ENCODE results near the gene GBE1. TPM values are rescaled to one million over a fixed set of nuclear protein-coding genes. Genes with fewer than 3 reads are reported as not detected.

GBE1 gene
- total RNA-seq, 1 donor: 184 TPM

DNA sequence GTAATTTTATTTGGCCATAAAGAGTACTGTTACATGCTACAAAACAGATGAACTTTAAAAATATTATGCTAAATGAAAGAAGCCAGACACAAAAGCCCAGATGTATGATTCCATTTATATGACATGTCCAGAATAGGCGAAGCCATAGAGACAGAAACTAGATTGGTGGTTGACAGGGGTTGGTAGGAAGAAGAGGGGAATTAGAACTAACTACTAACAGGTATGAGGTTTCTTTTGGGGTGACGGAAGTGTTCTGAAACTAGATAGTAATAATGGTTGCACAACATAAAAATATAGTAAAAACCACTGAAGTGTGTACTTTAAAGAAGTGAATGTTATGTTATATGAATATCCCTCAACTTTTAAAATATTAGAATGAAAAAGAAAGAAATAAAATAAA lies 66.1 kb downstream of the GBE1 start:
- no peak for DNase-seq (ENCODE audit: insufficient read length, low spot score, missing footprints)
- H3K27ac ChIP-seq (ENCODE audit: low read depth, low read length): no peak overlapping the region
- H3K79me2 ChIP-seq (ENCODE audit: insufficient read depth, low read length): peaks cover 45% of the 10 kb centered on the region

DNA sequence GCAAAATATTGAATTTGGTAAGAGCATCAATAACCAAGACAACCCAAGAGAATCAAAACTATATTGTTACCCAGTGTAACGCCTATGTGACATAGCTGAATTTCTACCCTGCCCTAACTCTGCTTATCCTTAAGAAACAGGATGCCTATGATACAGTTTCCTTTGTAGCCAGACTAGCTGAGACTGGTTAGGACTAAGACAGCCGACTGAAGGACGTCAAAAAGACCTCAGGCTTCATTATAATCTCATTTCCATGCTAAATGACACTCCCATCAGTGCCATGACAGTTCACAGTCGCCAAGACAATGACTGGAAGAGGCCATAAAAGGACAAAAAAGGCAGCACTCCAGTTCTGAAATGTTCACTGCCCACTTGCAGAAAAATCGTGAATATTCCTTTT lies 66.8 kb downstream of the GBE1 start:
- H4K20me1 ChIP-seq (ENCODE audit: insufficient read depth, low read length): no peaks in the 10 kb centered on the region
- H3K4me3 ChIP-seq (ENCODE audit: insufficient read depth, low read length): no peak overlapping the region
- no peaks in the 10 kb centered on the region for H3K9me3 ChIP-seq (ENCODE audit: low read depth, low read length)
- no peaks in the 10 kb centered on the region for H3K27me3 ChIP-seq (ENCODE audit: insufficient read depth, low read length)
- TF ChIP-seq, protein P1, sequence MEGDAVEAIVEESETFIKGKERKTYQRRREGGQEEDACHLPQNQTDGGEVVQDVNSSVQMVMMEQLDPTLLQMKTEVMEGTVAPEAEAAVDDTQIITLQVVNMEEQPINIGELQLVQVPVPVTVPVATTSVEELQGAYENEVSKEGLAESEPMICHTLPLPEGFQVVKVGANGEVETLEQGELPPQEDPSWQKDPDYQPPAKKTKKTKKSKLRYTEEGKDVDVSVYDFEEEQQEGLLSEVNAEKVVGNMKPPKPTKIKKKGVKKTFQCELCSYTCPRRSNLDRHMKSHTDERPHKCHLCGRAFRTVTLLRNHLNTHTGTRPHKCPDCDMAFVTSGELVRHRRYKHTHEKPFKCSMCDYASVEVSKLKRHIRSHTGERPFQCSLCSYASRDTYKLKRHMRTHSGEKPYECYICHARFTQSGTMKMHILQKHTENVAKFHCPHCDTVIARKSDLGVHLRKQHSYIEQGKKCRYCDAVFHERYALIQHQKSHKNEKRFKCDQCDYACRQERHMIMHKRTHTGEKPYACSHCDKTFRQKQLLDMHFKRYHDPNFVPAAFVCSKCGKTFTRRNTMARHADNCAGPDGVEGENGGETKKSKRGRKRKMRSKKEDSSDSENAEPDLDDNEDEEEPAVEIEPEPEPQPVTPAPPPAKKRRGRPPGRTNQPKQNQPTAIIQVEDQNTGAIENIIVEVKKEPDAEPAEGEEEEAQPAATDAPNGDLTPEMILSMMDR (IDR thresholded peaks at IDR 0.05; ENCODE audit: extremely low read depth, low read depth, low read length): no peak
- peaks cover 12% of the 10 kb centered on the region for H3K4me1 ChIP-seq (ENCODE audit: insufficient read depth, low read length)
- no peak overlapping the region for H3K27ac ChIP-seq (ENCODE audit: low read depth, low read length)
- peaks cover 48% of the 10 kb centered on the region for H3K79me2 ChIP-seq (ENCODE audit: insufficient read depth, low read length)
- peaks cover 4% of the 10 kb centered on the region for H3K36me3 ChIP-seq (ENCODE audit: insufficient read depth, low read length)
- H3K4me2 ChIP-seq (ENCODE audit: insufficient read depth, low read length): no peak overlapping the region
- DNase-seq (ENCODE audit: insufficient read length, low spot score, missing footprints): no peak
- H2AFZ ChIP-seq (ENCODE audit: low read length): no peak overlapping the region

More for the DNA sequence above, 66.1 kb downstream of the GBE1 start:
- Histone ChIP-seq H3K4me2 (ENCODE audit: insufficient read depth, low read length) (no peak overlapping the region), H3K9me3 (ENCODE audit: low read depth, low read length) (no peaks in the 10 kb centered on the region), H4K20me1 (ENCODE audit: insufficient read depth, low read length) (no peaks in the 10 kb centered on the region), H3K4me1 (ENCODE audit: insufficient read depth, low read length) (peaks cover 12% of the 10 kb centered on the region), H2AFZ (ENCODE audit: low read length) (no peak overlapping the region), H3K4me3 (ENCODE audit: insufficient read depth, low read length) (no peak overlapping the region), H3K27me3 (ENCODE audit: insufficient read depth, low read length) (no peaks in the 10 kb centered on the region), H3K36me3 (ENCODE audit: insufficient read depth, low read length) (peaks cover 6% of the 10 kb centered on the region)
- TF ChIP-seq, protein P1 (IDR thresholded peaks at IDR 0.05; ENCODE audit: extremely low read depth, low read depth, low read length): no peak

DNA sequence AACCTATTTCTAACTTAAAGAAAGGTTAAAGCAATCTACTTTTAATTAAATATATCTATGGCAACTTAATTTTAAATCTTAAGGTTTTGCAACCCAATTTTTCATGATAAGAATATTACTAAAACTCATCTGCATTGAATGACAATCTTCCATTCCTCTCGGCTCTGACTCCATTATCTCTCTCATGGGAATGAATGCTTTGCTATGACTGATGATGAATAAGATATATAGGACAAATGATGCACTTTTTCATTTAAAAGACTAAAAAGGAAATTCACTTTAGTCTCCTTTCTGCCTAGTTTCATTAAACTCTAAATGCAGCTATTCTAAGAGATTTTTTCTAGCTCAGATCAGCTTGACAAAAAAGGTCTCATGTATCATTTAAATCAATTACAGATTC lies 68.7 kb downstream of the GBE1 start:
- H3K36me3 ChIP-seq (ENCODE audit: insufficient read depth, low read length): no peaks in the 10 kb centered on the region
- TF ChIP-seq, protein P1 (IDR thresholded peaks at IDR 0.05; ENCODE audit: extremely low read depth, low read depth, low read length): no peak
- no peaks in the 10 kb centered on the region for H4K20me1 ChIP-seq (ENCODE audit: insufficient read depth, low read length)
- peak overlapping the region; percentile 52 for H3K4me2 ChIP-seq (ENCODE audit: insufficient read depth, low read length)
- no peaks in the 10 kb centered on the region for H3K9me3 ChIP-seq (ENCODE audit: low read depth, low read length)
- peak; percentile 53 for DNase-seq (ENCODE audit: insufficient read length, low spot score, missing footprints)
- peaks cover 52% of the 10 kb centered on the region for H3K79me2 ChIP-seq (ENCODE audit: insufficient read depth, low read length)
- no peak overlapping the region for H3K4me3 ChIP-seq (ENCODE audit: insufficient read depth, low read length)
- H3K27ac ChIP-seq (ENCODE audit: low read depth, low read length): peak overlapping the region; percentile 56
- no peaks in the 10 kb centered on the region for H3K27me3 ChIP-seq (ENCODE audit: insufficient read depth, low read length)
- peaks cover 12% of the 10 kb centered on the region for H3K4me1 ChIP-seq (ENCODE audit: insufficient read depth, low read length)
- no peak overlapping the region for H2AFZ ChIP-seq (ENCODE audit: low read length)

DNA sequence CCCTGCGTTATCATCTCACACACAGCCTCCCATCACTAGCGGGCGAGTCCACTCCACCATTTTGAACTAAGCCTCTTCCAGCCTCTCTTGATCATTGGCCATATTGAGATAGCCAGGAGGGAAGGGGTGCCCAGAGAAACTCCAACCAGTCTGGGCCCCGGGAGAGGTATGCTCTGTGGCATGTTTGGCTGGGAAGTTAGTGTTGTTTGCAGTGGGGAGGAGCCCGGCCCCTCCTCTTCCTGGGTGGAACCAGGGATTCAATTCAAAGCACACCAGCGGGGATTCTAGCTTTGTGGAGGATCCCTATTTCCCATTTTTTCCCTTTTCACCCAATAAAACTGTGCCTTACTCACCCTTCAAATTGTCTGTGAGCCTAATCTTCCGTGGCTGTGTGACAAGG lies 71.8 kb downstream of the GBE1 start:
- Histone ChIP-seq H3K36me3 (ENCODE audit: insufficient read depth, low read length) (no peaks in the 10 kb centered on the region), H3K9me3 (ENCODE audit: low read depth, low read length) (no peaks in the 10 kb centered on the region), H3K79me2 (ENCODE audit: insufficient read depth, low read length) (peaks cover 39% of the 10 kb centered on the region), H3K4me1 (ENCODE audit: insufficient read depth, low read length) (peaks cover 18% of the 10 kb centered on the region), H3K27me3 (ENCODE audit: insufficient read depth, low read length) (no peaks in the 10 kb centered on the region), H3K4me3 (ENCODE audit: insufficient read depth, low read length) (no peak overlapping the region), H3K27ac (ENCODE audit: low read depth, low read length) (no peak overlapping the region), H4K20me1 (ENCODE audit: insufficient read depth, low read length) (peaks cover 3% of the 10 kb centered on the region), H3K4me2 (ENCODE audit: insufficient read depth, low read length) (no peak overlapping the region), H2AFZ (ENCODE audit: low read length) (no peak overlapping the region)
- TF ChIP-seq, protein P1 (IDR thresholded peaks at IDR 0.05; ENCODE audit: extremely low read depth, low read depth, low read length): no peak
- no peak for DNase-seq (ENCODE audit: insufficient read length, low spot score, missing footprints)
